SK-N-MC (cell line): Measurements from ENCODE around the gene SHROOM2.

Experiments
- EZH2 ChIP-seq: fragments of 200-600 bp; sonication (generic); IDR thresholded peaks from one replicate; pipeline ENCODE4 v1.6.1; 2017; ENCODE audit warnings: antibody characterized with exemption
- POLR2AphosphoS5 ChIP-seq: IDR thresholded peaks from 2 replicates; pipeline ENCODE4 v1.6.1; 2012; ENCODE audit warnings: mild to moderate bottlenecking, low read depth, low read length, borderline replicate concordance

DNA sequence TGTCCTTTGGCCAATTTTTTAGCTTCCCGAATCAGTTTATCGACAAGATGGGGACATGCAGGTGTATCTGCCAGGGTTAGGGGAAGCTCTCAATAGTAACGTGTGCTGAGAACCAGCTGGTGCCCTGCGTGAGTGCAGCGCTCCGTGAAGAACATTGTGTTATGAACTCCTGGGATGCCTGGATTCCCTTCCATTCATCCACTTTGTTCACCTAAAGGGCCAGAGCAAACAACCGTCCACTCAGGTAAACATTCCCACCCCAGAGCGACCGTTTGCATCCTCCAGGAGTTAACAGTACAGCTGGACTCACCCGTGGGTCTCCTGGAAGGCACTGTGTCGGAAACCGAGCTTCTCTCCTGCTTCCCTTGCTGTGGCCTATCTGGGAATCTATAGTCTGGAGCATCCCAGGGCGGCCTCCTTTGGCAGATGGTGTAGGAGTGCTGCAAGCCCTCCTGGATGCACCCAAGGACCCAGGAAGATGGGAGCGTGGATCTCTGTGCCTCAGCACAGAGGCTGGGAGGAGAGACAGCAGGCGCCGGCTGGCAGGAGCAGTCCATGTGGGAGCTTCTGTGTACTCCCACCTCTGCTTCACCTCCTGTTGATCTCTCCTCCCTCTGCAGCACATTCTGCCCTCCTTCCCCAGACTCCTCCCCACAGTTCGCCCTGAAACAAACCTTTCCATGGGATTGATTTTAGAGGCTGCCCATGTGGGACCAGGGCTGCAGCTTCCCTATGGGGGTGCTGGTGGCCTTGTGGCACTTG is 62.7 kb downstream of the SHROOM2 start:
- TF ChIP-seq POLR2AphosphoS5 (no peak), EZH2 (no peak)
